SK-N-SH (cell line): ENCODE results near the gene MRTFB. TPM values are rescaled to one million over a fixed set of nuclear protein-coding genes. Genes with fewer than 3 reads are reported as not detected.

ENCODE experiments used
- CTCF ChIA-PET: fragments of 300-600, 350-600 bp; formaldehyde crosslinking; extraction: SDS; loops from one replicate; lab custom pipeline; 2021; lab: Yijun Ruan, JAX
- POLR2A ChIA-PET: fragments of 350-600 bp; sonication (Branson Sonifier 250); formaldehyde crosslinking; extraction: SDS; loops from one replicate; lab custom pipeline; 2020; ENCODE audit warnings: antibody characterized with exemption, inconsistent platforms; lab: Yijun Ruan, JAX
- DNase-seq: peaks from one replicate; pipeline ENCODE4 v3.0.0; 2012
- H2AFZ ChIP-seq: fragments of 200-600 bp; sonication (generic); 2 replicates; pipeline ENCODE4 v1.8.1; 2016; ENCODE audit warnings: antibody characterized with exemption, mild to moderate bottlenecking, low read depth
- H3F3A ChIP-seq: fragments of 200-600 bp; sonication (generic); replicated peaks from 2 replicates; pipeline ENCODE3; 2016; ENCODE audit warnings: antibody characterized with exemption, mild to moderate bottlenecking; ENCODE audit not compliant: insufficient read depth
- H3K27ac ChIP-seq, 2 experiments: fragments of 200-500 bp in 1 of 2; fragments of 200-600 bp in 1 of 2; sonication (Bioruptor generic) in 1 of 2; sonication (generic), shearing (Covaris generic) in 1 of 2; 2 replicates each; pipeline versions ENCODE4 v1.5.1 to v1.6.1; 2014 to 2016; ENCODE audit warnings: low read depth in 2 of 2, inconsistent platforms in 1 of 2, low read length in 1 of 2, mild to moderate bottlenecking in 1 of 2, mixed read lengths in 1 of 2
- H3K27me3 ChIP-seq: fragments of 200-600 bp; sonication (generic), shearing (Covaris generic); 2 replicates; pipeline ENCODE4 v1.6.1; 2016; ENCODE audit warnings: mixed run types; ENCODE audit not compliant: insufficient read depth
- H3K36me3 ChIP-seq, 2 experiments: fragments of 200-500 bp in 1 of 2; fragments of 200-600 bp in 1 of 2; sonication (Bioruptor generic) in 1 of 2; sonication (generic) in 1 of 2; replicated peaks in 1 of 2; 2 replicates each; pipeline versions ENCODE3 to v1.5.1; 2014 to 2016; ENCODE audit warnings: low read length in 1 of 2, mild to moderate bottlenecking in 1 of 2; ENCODE audit not compliant: insufficient read depth in 2 of 2, control insufficient read depth in 1 of 2
- H3K4me1 ChIP-seq, 2 experiments: fragments of 200-500 bp in 1 of 2; fragments of 200-600 bp in 1 of 2; sonication (Bioruptor generic) in 1 of 2; sonication (generic), shearing (Covaris generic) in 1 of 2; 2 replicates each; pipeline versions ENCODE4 v1.5.1 to v1.6.1; 2014 to 2016; ENCODE audit warnings: low read depth in 1 of 2, low read length in 1 of 2, mixed run types in 1 of 2; ENCODE audit not compliant: insufficient read depth in 2 of 2, control insufficient read depth in 1 of 2
- H3K4me2 ChIP-seq: fragments of 200-600 bp; sonication (generic), shearing (Covaris generic); 2 replicates; pipeline ENCODE4 v1.6.1; 2017; ENCODE audit warnings: mixed run types
- H3K4me3 ChIP-seq, 2 experiments: fragments of 200-500 bp in 1 of 2; fragments of 200-600 bp in 1 of 2; sonication (Bioruptor generic) in 1 of 2; sonication (generic), shearing (Covaris generic) in 1 of 2; 2 replicates each; pipeline versions ENCODE4 v1.5.1 to v1.8.1; 2014 to 2016; ENCODE audit warnings: low read depth in 2 of 2, inconsistent platforms in 1 of 2, low read length in 1 of 2, mild to moderate bottlenecking in 1 of 2, mixed read lengths in 1 of 2, moderate library complexity in 1 of 2
- H3K79me2 ChIP-seq: fragments of 200-600 bp; sonication (generic); 2 replicates; pipeline ENCODE4 v1.8.1; 2017; ENCODE audit warnings: mild to moderate bottlenecking; ENCODE audit not compliant: insufficient read depth
- H3K9ac ChIP-seq: fragments of 200-600 bp; sonication (generic); 2 replicates; pipeline ENCODE4 v1.6.1; 2017; ENCODE audit warnings: mixed run types
- H3K9me2 ChIP-seq: fragments of 200-600 bp; sonication (generic); 2 replicates; pipeline ENCODE4 v1.6.1; 2017; ENCODE audit warnings: mixed run types
- H3K9me3 ChIP-seq: fragments of 200-600 bp; sonication (generic); 2 replicates; pipeline ENCODE4 v1.6.1; 2017; ENCODE audit warnings: mixed run types, mild to moderate bottlenecking, moderate library complexity
- H4K20me1 ChIP-seq: fragments of 200-600 bp; sonication (generic); 2 replicates; pipeline ENCODE4 v1.6.1; 2017; ENCODE audit warnings: mild to moderate bottlenecking, mixed run types; ENCODE audit not compliant: insufficient read depth
- CTCF ChIP-seq: fragments of 200-600 bp; sonication (generic); IDR thresholded peaks from 2 replicates; pipeline ENCODE4 v1.6.1; 2017; ENCODE audit warnings: antibody characterized with exemption, mild to moderate bottlenecking, moderate library complexity
- FOSL2 ChIP-seq: IDR thresholded peaks from 2 replicates; pipeline ENCODE4 v1.4.0; 2012; ENCODE audit warnings: low read depth, mild to moderate bottlenecking, moderate library complexity, borderline replicate concordance
- GABPA ChIP-seq: IDR thresholded peaks from 2 replicates; pipeline ENCODE4 v1.4.0; 2012; ENCODE audit warnings: low read depth, mild to moderate bottlenecking
- GATA2 ChIP-seq: sonication (generic); formaldehyde crosslinking; IDR thresholded peaks from 2 replicates; pipeline ENCODE4 v1.5.0; 2020; ENCODE audit warnings: mild to moderate bottlenecking, missing genetic modification reagents
- JUND ChIP-seq: IDR thresholded peaks from 2 replicates; pipeline ENCODE4 v1.4.0; 2012
- MAX ChIP-seq: IDR thresholded peaks from 2 replicates; pipeline ENCODE4 v1.4.0; 2012; ENCODE audit warnings: low read depth
- MEF2A ChIP-seq: IDR thresholded peaks from 2 replicates; pipeline ENCODE4 v1.4.0; 2012; ENCODE audit warnings: low read depth, borderline replicate concordance
- MXI1 ChIP-seq: IDR thresholded peaks from 2 replicates; pipeline ENCODE4 v1.6.1; 2012; ENCODE audit warnings: mild to moderate bottlenecking, low read depth, low read length, improper control_type of control experiment
- NFIC ChIP-seq: IDR thresholded peaks from 2 replicates; pipeline ENCODE4 v1.4.0; 2012; ENCODE audit warnings: borderline replicate concordance
- NRF1 ChIP-seq: IDR thresholded peaks from 2 replicates; pipeline ENCODE4 v1.6.1; 2012; ENCODE audit warnings: low read depth, mild to moderate bottlenecking, low read length
- RAD21 ChIP-seq: IDR thresholded peaks from 2 replicates; pipeline ENCODE4 v1.6.1; 2012; ENCODE audit warnings: mild to moderate bottlenecking, low read length
- SMC3 ChIP-seq: IDR thresholded peaks from 2 replicates; pipeline ENCODE4 v1.6.1; 2012; ENCODE audit warnings: low read depth, low read length, improper control_type of control experiment
- TCF12 ChIP-seq: IDR thresholded peaks from 2 replicates; pipeline ENCODE4 v1.4.0; 2012
- USF1 ChIP-seq: IDR thresholded peaks from 2 replicates; pipeline ENCODE4 v1.4.0; 2012; ENCODE audit warnings: low read depth, borderline replicate concordance
- USF2 ChIP-seq: fragments of 150-350 bp; IDR thresholded peaks from 2 replicates; pipeline ENCODE4 v1.6.1; 2017; ENCODE audit warnings: antibody characterized with exemption, low read length, low read depth, borderline replicate concordance
- WGBS: methylation state at CpG from one replicate; pipeline ENCODE4 v1.1.6; 2017; ENCODE audit warnings: low lambda C conversion rate; 5-methylcytosine and 5-hydroxymethylcytosine counted together
- polyA plus RNA-seq, 3 experiments: library from polyadenylated mRNA; depleted of rRNA; stranded (reverse); fragments of >200 nt; gene quantifications; 2 replicates each; pipeline ENCODE4 v1.2.3, GENCODE V29; 2012

Gene MRTFB
- polyA plus RNA-seq, 1 of the 3 experiments (the other 2 are of a cell fraction), result 3.3 TPM

- peak overlapping the region in 1 of 2 experiments; percentile 66; a peak in 3 of 4 replicates for H3K4me3 ChIP-seq
- peaks cover 3% of the 10 kb centered on the region for H3F3A ChIP-seq
- peaks cover 6 to 9% of the 10 kb centered on the region in 2 experiments; a peak in 3 of 4 replicates for H3K4me1 ChIP-seq
- H4K20me1 ChIP-seq, result peaks cover 9% of the 10 kb centered on the region
- H3K9me2 ChIP-seq, result no peaks in the 10 kb centered on the region
- peak; percentile 85 for DNase-seq
- H3K9me3 ChIP-seq, result no peaks in the 10 kb centered on the region
- H2AFZ ChIP-seq, result peak overlapping the region; percentile 86; the same call in 1 of the 2 replicates
- CTCF ChIA-PET, result interaction anchor here (0.7 to 2.6 kb wide), 15 partner anchors 9 to 377 kb away, joined by 3 to 37 read pairs (median 5); no protein-coding TSS in a partner anchor
- WGBS, result 28% methylated on average over 12 of the region's 12 CpGs
- TF ChIP-seq USF2, result no peak
- TF ChIP-seq GABPA, result no peak
- TF ChIP-seq FOSL2, result no peak; the same call in 1 of the 2 replicates
- TF ChIP-seq RAD21, result peak; percentile 95
- peak; percentile 94 for TF ChIP-seq MXI1
- no peak for TF ChIP-seq NFIC
- peak; percentile 77 for TF ChIP-seq CTCF
- TF ChIP-seq SMC3, result peak; percentile 96
- no peak for TF ChIP-seq GATA2 (CRISPR knock-in tag)
- no peak for TF ChIP-seq MEF2A
- TF ChIP-seq NRF1, result 0 out of 2 replicates have a peak, but pooled peaks have one; percentile 37
- TF ChIP-seq JUND, result no peak; the same call in 1 of the 2 replicates
- TF ChIP-seq TCF12, result no peak
- peak; percentile 73 for TF ChIP-seq MAX
- TF ChIP-seq USF1, result no peak
- TF ChIP-seq, all 33 proteins: peak for 6
- POLR2A ChIA-PET, result no interaction called here
- peak overlapping the region; percentile 62; the same call in 1 of the 2 replicates for H3K9ac ChIP-seq
- H3K36me3 ChIP-seq, result no peaks in the 10 kb centered on the region
- H3K79me2 ChIP-seq, result peaks cover 37% of the 10 kb centered on the region
- H3K27ac ChIP-seq, result no peak overlapping the region; a peak in 1 of 4 replicates
- H3K27me3 ChIP-seq, result no peaks in the 10 kb centered on the region
- peak overlapping the region; percentile 96 for H3K4me2 ChIP-seq
These were observed 229.6 kb downstream of the MRTFB start for GRCh38 chr16:14300705-14301168.
